ENCODE measurements around the gene HMCES. TPM values are rescaled to one million over a fixed set of nuclear protein-coding genes. Genes with fewer than 3 reads are reported as not detected.
"Not testable (repeated sequence)": the region's sequence is repeated elsewhere in the genome, so short reads cannot be mapped to it uniquely, and the experiment has no call there.

Gene HMCES
- polyA plus RNA-seq, 3 donors, result 11.9 to 23.0 (median 18.0) TPM

GRCh38 chr3:129339186-129339585 lies 60.5 kb downstream of the HMCES start:
- H3K27ac ChIP-seq (ENCODE audit: low read depth in 1 of 2, low read length in 2 of 2); H4K20me1 ChIP-seq (ENCODE audit: insufficient read depth, low read length); H3K27me3 ChIP-seq (ENCODE audit: control insufficient read depth in 2 of 2, insufficient read depth in 2 of 2, low read length in 2 of 2); intact Hi-C loops (cut with micrococcal nuclease); H3K4me3 ChIP-seq (replicated peaks in 1 of 3; ENCODE audit: low read depth in 2 of 3, low read length in 3 of 3); H3K27ac Mint-ChIP-seq; H3K36me3 Mint-ChIP-seq; H3K4me1 ChIP-seq (ENCODE audit: control insufficient read depth in 1 of 2, insufficient read depth in 2 of 2, low read length in 2 of 2); H2AFZ ChIP-seq (ENCODE audit: insufficient read depth, low read depth, low read length, poor library complexity, severe bottlenecking); H3K79me2 ChIP-seq (ENCODE audit: insufficient read depth, low read length); DNase-seq; H3K4me1 Mint-ChIP-seq; H3K4me2 ChIP-seq (replicated peaks; ENCODE audit: extremely low read depth, low read length, poor library complexity, severe bottlenecking); H3K36me3 ChIP-seq (replicated peaks in 1 of 2; ENCODE audit: control insufficient read depth in 1 of 2, insufficient read depth in 2 of 2, low read length in 2 of 2); H3K9me3 ChIP-seq (replicated peaks in 1 of 2; ENCODE audit: control insufficient read depth in 1 of 2, insufficient read depth in 1 of 2, low read length in 2 of 2); H3K9ac ChIP-seq (ENCODE audit: insufficient read depth, low read length, poor library complexity, severe bottlenecking); H3K4me3 Mint-ChIP-seq: not testable (repeated sequence)
- peaks cover 3 to 13% (median 5%) of the 10 kb centered on the region in 3 donors for H3K27me3 Mint-ChIP-seq (ENCODE audit: low read depth in 3 of 3)
- peaks cover 0 to 11% (median 3%) of the 10 kb centered on the region in 7 donors for H3K9me3 Mint-ChIP-seq
- no CpG with 5 or more reads among the region's 36 CpGs for WGBS (ENCODE audit: insufficient coverage)

- H3K27ac Mint-ChIP-seq; H2AFZ ChIP-seq (ENCODE audit: insufficient read depth, low read depth, low read length, poor library complexity, severe bottlenecking); H3K27me3 ChIP-seq (ENCODE audit: control insufficient read depth in 2 of 2, insufficient read depth in 2 of 2, low read length in 2 of 2); H3K4me3 ChIP-seq (replicated peaks in 1 of 3; ENCODE audit: low read depth in 2 of 3, low read length in 3 of 3); H3K9ac ChIP-seq (ENCODE audit: insufficient read depth, low read length, poor library complexity, severe bottlenecking); H3K9me3 ChIP-seq (replicated peaks in 1 of 2; ENCODE audit: control insufficient read depth in 1 of 2, insufficient read depth in 1 of 2, low read length in 2 of 2); H3K4me1 Mint-ChIP-seq; H3K27ac ChIP-seq (ENCODE audit: low read depth in 1 of 2, low read length in 2 of 2); DNase-seq; H4K20me1 ChIP-seq (ENCODE audit: insufficient read depth, low read length); H3K4me3 Mint-ChIP-seq; H3K79me2 ChIP-seq (ENCODE audit: insufficient read depth, low read length); H3K36me3 ChIP-seq (replicated peaks in 1 of 2; ENCODE audit: control insufficient read depth in 1 of 2, insufficient read depth in 2 of 2, low read length in 2 of 2); H3K4me2 ChIP-seq (replicated peaks; ENCODE audit: extremely low read depth, low read length, poor library complexity, severe bottlenecking); intact Hi-C loops (cut with micrococcal nuclease); H3K36me3 Mint-ChIP-seq: not testable (repeated sequence)
- H3K4me1 ChIP-seq (ENCODE audit: control insufficient read depth in 1 of 2, insufficient read depth in 2 of 2, low read length in 2 of 2), result peaks cover 13% of the 10 kb centered on the region in 2 donors
- H3K9me3 Mint-ChIP-seq, result peaks cover 0 to 11% (median 3%) of the 10 kb centered on the region in 7 donors
- H3K27me3 Mint-ChIP-seq (ENCODE audit: low read depth in 3 of 3), result peaks cover 3 to 18% (median 7%) of the 10 kb centered on the region in 3 donors
- WGBS (ENCODE audit: insufficient coverage), result 100% methylated on average over 1 of the region's 30 CpGs
Observed at GRCh38 chr3:129339833-129340232, 61.2 kb downstream of the HMCES start.

Measured in CD14-positive monocyte (primary cell).